HG02938 (cell line): ENCODE data around the gene RNASE11.

Source experiments
- ATAC-seq: cut with Tn5 transposase; IDR thresholded peaks from one replicate; pipeline ENCODE4 v1.9.1; 2021; ENCODE audit warnings: mild to moderate bottlenecking, moderate library complexity; ENCODE audit not compliant: unreplicated experiment

Gene RNASE11

GRCh38 chr14:20546877-20547276 is 40.9 kb downstream of the RNASE11 start:
- ATAC-seq: no peak

GRCh38 chr14:20539906-20540305 is 47.9 kb downstream of the RNASE11 start:
- ATAC-seq: no peak
